Kidney (tissue), 14 donors: ENCODE data around the gene C21orf91. TPM values are rescaled to one million over a fixed set of nuclear protein-coding genes. Genes with fewer than 3 reads are reported as not detected.
"Not testable (repeated sequence)": the region's sequence is repeated elsewhere in the genome, so short reads cannot be mapped to it uniquely, and the experiment has no call there.

ENCODE experiments used
- DNase-seq, 5 donors: peaks; one replicate each; pipeline ENCODE4 v3.0.0-alpha.2; 2013 to 2020
- FAIRE-seq: peaks from 2 replicates; lab custom pipeline; 2012; peaks lifted over from hg19 to GRCh38; lab: Jason Lieb, UNC
- H3K27ac ChIP-seq, 2 donors: one replicate each; pipeline ENCODE4 v1.7.0; 2013; ENCODE audit warnings: low read depth in 2 of 2, low read length in 2 of 2, inconsistent platforms in 1 of 2
- H3K27me3 ChIP-seq: one replicate; pipeline ENCODE4 v1.7.1; 2013; ENCODE audit warnings: low read length, inconsistent platforms; ENCODE audit not compliant: control insufficient read depth, insufficient read depth
- H3K36me3 ChIP-seq, 3 donors: one replicate each; pipeline versions ENCODE4 v1.7.0 to v1.7.1; 2013; ENCODE audit warnings: low read length in 3 of 3, control low read depth in 1 of 3, inconsistent platforms in 1 of 3; ENCODE audit not compliant: insufficient read depth in 3 of 3, control insufficient read depth in 2 of 3
- H3K4me1 ChIP-seq, 3 donors: one replicate each; pipeline versions ENCODE4 v1.7.0 to v1.7.1; 2013; ENCODE audit warnings: low read length in 3 of 3, inconsistent platforms in 1 of 3, low read depth in 1 of 3; ENCODE audit not compliant: control insufficient read depth in 2 of 3, insufficient read depth in 2 of 3
- H3K4me3 ChIP-seq, 3 donors: one replicate each; pipeline versions ENCODE4 v1.7.0 to v1.8.1; 2013; ENCODE audit warnings: low read length in 3 of 3, control low read depth in 1 of 3, inconsistent platforms in 1 of 3
- H3K9ac ChIP-seq, 3 donors: one replicate each; pipeline versions ENCODE4 v1.7.0 to v1.7.1; 2013; ENCODE audit warnings: low read length in 3 of 3, control low read depth in 1 of 3, inconsistent platforms in 1 of 3
- H3K9me3 ChIP-seq, 3 donors: one replicate each; pipeline versions ENCODE4 v1.7.0 to v1.7.1; 2013; ENCODE audit warnings: low read length in 3 of 3, control low read depth in 1 of 3, inconsistent platforms in 1 of 3; ENCODE audit not compliant: control insufficient read depth in 2 of 3, insufficient read depth in 1 of 3
- intact Hi-C: fragments of 100-400 bp; cut with DNase I; formaldehyde crosslinking; loops from one replicate; pipeline ENCODE4 v1.11.1; 2022
- polyA plus RNA-seq: library from polyadenylated mRNA; stranded (reverse); fragments of 350-450 nt; fragmentation: Illumina TruSeq; extraction: RNeasy Lipid Tissue Mini Kit (QIAGEN cat#74804); gene quantifications from one replicate; pipeline ENCODE4 v1.2.3, GENCODE V29; 2014; ENCODE audit warnings: low read depth, low replicate concordance; ENCODE audit not compliant: insufficient read depth
- total RNA-seq: library from RNA; stranded (reverse); fragmentation: NEBNext Ultra II Directional; extraction: Animal tissue kit (Norgen Biotek cat#: 25700); gene quantifications from one replicate; pipeline ENCODE4 v1.2.1, GENCODE V29; 2021
- TF ChIP-seq, protein P1 (sequence below): IDR thresholded peaks from 3 replicates; pipeline ENCODE4 v1.5.1; 2012; ENCODE audit warnings: mild to moderate bottlenecking, moderate library complexity, borderline replicate concordance; ENCODE audit not compliant: insufficient read depth; ENCODE audit errors: extremely low read depth
- donor health status: control.
- donor health status: control.
- donor health status: control.
- donor health status: control.
- donor health status: control.
- donor health status: DM: yes; HTN: yes; CAD: no.
- donor health status: Normal renal cell carcinoma (clear cell type).

C21orf91 gene
- total and polyA plus RNA-seq, 2 donors from 2014 or later, result 2.5 to 20.4 TPM

DNA sequence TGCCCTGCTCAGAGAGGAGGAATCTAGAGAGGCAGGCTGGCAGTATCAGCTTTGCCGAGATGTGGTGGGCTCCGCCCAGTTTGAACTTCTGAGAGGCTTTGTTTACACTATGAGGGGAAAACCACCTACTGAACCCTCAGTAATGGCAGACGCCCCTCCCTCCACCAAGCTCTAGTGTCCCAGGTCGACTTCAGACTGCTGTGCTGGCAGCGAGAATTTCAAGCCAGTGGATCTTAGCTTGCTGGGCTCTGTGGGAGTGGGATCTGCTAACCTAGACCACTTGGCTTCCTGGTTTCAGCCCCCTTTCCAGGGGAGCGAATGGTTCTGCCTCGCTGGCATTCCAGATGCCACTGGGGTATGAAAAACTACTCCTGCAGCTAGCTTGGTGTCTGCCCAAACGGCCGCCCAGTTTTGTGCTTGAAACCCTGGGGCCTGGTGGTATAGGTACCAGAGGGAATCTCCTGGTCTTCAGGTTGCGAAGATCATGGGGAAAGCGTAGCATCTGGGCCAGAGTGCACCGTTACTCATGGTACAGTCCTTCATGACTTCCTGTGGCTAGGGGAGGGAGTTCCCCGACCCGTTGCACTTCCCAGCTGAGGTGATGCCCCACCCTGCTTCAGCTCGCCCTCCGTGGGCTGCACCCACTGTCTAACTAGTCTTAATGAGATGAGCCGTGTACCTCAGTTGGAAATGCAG lies 43.6 kb downstream of the C21orf91 start:
- Histone ChIP-seq H3K36me3 (no peaks in the 10 kb centered on the region), H3K27ac (no peak overlapping the region), H3K27me3 (no peaks in the 10 kb centered on the region), H3K4me3 (no peak overlapping the region), H3K4me1 (no peaks in the 10 kb centered on the region), H3K9ac (no peak overlapping the region), H3K9me3 (peaks cover 0 to 2% (median 0%) of the 10 kb centered on the region in 3 donors)
- intact Hi-C loops, result no loop called here
- peak in 1 of 5 donors; percentile 68 for DNase-seq
- TF ChIP-seq, protein P1, sequence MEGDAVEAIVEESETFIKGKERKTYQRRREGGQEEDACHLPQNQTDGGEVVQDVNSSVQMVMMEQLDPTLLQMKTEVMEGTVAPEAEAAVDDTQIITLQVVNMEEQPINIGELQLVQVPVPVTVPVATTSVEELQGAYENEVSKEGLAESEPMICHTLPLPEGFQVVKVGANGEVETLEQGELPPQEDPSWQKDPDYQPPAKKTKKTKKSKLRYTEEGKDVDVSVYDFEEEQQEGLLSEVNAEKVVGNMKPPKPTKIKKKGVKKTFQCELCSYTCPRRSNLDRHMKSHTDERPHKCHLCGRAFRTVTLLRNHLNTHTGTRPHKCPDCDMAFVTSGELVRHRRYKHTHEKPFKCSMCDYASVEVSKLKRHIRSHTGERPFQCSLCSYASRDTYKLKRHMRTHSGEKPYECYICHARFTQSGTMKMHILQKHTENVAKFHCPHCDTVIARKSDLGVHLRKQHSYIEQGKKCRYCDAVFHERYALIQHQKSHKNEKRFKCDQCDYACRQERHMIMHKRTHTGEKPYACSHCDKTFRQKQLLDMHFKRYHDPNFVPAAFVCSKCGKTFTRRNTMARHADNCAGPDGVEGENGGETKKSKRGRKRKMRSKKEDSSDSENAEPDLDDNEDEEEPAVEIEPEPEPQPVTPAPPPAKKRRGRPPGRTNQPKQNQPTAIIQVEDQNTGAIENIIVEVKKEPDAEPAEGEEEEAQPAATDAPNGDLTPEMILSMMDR, result no peak
- no peak for FAIRE-seq

DNA sequence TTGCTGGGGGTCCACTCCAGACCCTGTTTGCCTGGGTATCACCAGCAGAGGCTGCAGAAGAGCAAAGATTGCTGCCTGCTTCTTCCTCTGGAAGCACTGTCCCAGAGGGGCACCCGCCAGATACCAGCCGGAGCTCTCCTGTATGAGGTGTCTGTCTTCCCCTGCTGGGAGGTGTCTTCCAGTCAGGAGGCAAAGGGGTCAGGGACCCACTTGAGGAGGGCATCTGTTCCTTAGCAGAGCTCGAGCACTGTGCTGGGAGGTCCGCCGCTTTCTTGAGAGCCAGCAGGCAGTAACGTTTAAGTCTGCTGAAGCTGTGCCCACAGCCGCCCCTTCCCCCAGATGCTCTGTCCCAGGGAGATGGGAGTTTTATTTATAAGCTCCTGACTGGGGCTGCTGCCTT lies 44.1 kb downstream of the C21orf91 start:
- DNase-seq, H3K36me3 ChIP-seq, H3K27me3 ChIP-seq, H3K9me3 ChIP-seq, H3K4me1 ChIP-seq, H3K27ac ChIP-seq, intact Hi-C loops, H3K4me3 ChIP-seq, FAIRE-seq, H3K9ac ChIP-seq: not testable (repeated sequence)

DNA sequence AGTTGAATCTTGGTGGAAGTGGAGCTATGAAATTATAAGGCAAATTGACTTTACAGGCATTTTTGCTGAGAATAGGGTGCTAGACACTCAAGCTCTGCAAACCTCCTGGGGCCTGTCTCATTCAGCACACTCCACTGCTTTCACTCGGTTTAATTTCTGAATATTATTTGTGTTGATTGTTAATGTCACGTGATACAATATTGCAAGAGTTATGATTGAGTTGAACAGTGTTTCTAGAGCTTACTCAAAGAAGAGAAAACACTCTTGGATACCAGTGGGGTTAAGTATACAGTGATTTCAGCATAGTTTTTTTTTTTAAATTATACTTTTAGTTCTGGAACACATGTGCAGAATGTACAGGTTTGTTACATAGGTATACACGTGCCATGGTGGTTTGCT lies 49.7 kb downstream of the C21orf91 start:
- no peak for DNase-seq
- H3K4me1 ChIP-seq, result no peaks in the 10 kb centered on the region
- FAIRE-seq, result no peak
- intact Hi-C loops, result no loop called here
- H3K9me3 ChIP-seq, result peaks cover 0 to 2% (median 0%) of the 10 kb centered on the region in 3 donors
- H3K27me3 ChIP-seq, result no peaks in the 10 kb centered on the region
- no peak overlapping the region for H3K27ac ChIP-seq
- TF ChIP-seq, protein P1, result no peak
- H3K9ac ChIP-seq, result no peak overlapping the region
- no peak overlapping the region for H3K4me3 ChIP-seq
- no peaks in the 10 kb centered on the region for H3K36me3 ChIP-seq

DNA sequence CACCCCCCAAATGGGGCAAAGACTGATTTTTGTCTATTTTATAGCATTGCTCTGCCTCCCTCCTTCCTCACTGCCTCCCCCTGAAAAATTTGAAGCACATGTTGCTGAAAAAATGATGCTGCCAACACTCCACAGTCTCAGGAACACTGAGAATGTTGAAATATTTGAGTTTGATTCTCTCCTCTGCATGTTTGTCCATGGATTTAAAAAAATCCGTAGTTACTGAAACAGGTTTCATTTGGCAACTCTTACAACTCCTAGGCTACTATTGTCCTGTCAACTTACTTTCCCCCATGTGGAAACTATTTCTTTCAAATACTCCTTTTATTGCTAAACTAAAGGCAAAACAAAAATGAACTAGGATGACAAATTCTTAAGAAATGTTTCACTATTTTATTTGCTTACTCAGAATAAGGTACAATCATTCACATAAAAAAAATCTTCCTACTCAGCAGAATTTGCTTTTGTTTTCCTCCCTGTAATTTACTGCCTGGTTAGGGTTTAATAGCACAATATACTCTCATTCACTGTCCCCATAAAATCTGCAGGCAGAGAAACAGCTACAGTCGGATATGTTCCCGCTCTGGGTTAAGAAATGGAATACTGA lies 50.2 kb downstream of the C21orf91 start:
- Histone ChIP-seq H3K27me3 (no peaks in the 10 kb centered on the region), H3K27ac (no peak overlapping the region), H3K9ac (no peak overlapping the region), H3K9me3 (peaks cover 0 to 2% (median 0%) of the 10 kb centered on the region in 3 donors), H3K36me3 (no peaks in the 10 kb centered on the region), H3K4me3 (no peak overlapping the region), H3K4me1 (no peaks in the 10 kb centered on the region)
- FAIRE-seq (no peak), DNase-seq (peak in 2 of 5 donors; percentile 14 to 32)
- TF ChIP-seq, protein P1, result no peak
- intact Hi-C loops, result no loop called here
